ENCODE results near the gene CAMTA1.

DNA sequence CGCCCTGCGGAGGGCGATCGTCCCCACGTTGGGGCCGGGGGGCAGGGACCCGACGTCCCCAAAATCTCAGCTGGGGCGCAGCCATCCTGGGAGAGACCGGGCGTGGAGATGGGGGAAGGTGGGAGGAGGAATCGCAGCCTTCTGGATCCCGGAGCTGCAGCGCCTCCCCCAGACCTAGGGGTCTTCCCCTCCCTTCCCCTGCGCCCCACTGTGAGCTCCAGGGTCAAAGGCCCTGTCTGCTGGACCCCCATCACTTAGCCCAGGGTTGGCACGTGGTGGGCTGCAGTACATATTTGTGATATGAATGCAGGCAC lies 895.7 kb downstream of the CAMTA1 start:
- TF ChIP-seq, protein P1, sequence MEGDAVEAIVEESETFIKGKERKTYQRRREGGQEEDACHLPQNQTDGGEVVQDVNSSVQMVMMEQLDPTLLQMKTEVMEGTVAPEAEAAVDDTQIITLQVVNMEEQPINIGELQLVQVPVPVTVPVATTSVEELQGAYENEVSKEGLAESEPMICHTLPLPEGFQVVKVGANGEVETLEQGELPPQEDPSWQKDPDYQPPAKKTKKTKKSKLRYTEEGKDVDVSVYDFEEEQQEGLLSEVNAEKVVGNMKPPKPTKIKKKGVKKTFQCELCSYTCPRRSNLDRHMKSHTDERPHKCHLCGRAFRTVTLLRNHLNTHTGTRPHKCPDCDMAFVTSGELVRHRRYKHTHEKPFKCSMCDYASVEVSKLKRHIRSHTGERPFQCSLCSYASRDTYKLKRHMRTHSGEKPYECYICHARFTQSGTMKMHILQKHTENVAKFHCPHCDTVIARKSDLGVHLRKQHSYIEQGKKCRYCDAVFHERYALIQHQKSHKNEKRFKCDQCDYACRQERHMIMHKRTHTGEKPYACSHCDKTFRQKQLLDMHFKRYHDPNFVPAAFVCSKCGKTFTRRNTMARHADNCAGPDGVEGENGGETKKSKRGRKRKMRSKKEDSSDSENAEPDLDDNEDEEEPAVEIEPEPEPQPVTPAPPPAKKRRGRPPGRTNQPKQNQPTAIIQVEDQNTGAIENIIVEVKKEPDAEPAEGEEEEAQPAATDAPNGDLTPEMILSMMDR (IDR thresholded peaks at IDR 0.05; ENCODE audit: low read depth, low read length, missing input control), result no peak
- TF ChIP-seq, protein P2, sequence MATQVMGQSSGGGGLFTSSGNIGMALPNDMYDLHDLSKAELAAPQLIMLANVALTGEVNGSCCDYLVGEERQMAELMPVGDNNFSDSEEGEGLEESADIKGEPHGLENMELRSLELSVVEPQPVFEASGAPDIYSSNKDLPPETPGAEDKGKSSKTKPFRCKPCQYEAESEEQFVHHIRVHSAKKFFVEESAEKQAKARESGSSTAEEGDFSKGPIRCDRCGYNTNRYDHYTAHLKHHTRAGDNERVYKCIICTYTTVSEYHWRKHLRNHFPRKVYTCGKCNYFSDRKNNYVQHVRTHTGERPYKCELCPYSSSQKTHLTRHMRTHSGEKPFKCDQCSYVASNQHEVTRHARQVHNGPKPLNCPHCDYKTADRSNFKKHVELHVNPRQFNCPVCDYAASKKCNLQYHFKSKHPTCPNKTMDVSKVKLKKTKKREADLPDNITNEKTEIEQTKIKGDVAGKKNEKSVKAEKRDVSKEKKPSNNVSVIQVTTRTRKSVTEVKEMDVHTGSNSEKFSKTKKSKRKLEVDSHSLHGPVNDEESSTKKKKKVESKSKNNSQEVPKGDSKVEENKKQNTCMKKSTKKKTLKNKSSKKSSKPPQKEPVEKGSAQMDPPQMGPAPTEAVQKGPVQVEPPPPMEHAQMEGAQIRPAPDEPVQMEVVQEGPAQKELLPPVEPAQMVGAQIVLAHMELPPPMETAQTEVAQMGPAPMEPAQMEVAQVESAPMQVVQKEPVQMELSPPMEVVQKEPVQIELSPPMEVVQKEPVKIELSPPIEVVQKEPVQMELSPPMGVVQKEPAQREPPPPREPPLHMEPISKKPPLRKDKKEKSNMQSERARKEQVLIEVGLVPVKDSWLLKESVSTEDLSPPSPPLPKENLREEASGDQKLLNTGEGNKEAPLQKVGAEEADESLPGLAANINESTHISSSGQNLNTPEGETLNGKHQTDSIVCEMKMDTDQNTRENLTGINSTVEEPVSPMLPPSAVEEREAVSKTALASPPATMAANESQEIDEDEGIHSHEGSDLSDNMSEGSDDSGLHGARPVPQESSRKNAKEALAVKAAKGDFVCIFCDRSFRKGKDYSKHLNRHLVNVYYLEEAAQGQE (IDR thresholded peaks at IDR 0.05), result no peak
- TF ChIP-seq SP1 (IDR thresholded peaks at IDR 0.05) (no peak), MAX (IDR thresholded peaks at IDR 0.05) (no peak), TAF1 (conservative IDR thresholded peaks at IDR 0.05) (no peak)

Measured in liver (tissue), 3 donors.